H1 (cell line): ENCODE data around the gene RABEPK.
"Not testable (repeated sequence)": the region's sequence is repeated elsewhere in the genome, so short reads cannot be mapped to it uniquely, and the experiment has no call there.

Experiments used
- BCL11A ChIP-seq, 2 experiments: IDR thresholded peaks; one replicate each; pipeline ENCODE4 v1.6.1; 2011; ENCODE audit warnings: low read depth in 2 of 2, low read length in 2 of 2, mild to moderate bottlenecking in 2 of 2
- CTCF ChIP-seq, 3 experiments: IDR thresholded peaks; 1 replicate in 2 of 3; 2 replicates in 1 of 3; pipeline versions ENCODE4 v1.5.1 to v1.6.1; 2011; ENCODE audit warnings: low read length in 3 of 3, mild to moderate bottlenecking in 3 of 3, inconsistent platforms in 2 of 3, low read depth in 1 of 3, moderate library complexity in 1 of 3; ENCODE audit not compliant: insufficient read depth in 1 of 3; ENCODE audit errors: control extremely low read depth in 1 of 3
- EGR1 ChIP-seq: IDR thresholded peaks from 2 replicates; pipeline ENCODE4 v1.6.1; 2011; ENCODE audit warnings: low read depth, low read length, borderline replicate concordance
- EP300 ChIP-seq, 2 experiments: IDR thresholded peaks; 1 replicate in 1 of 2; 2 replicates in 1 of 2; pipeline ENCODE4 v1.6.1; 2011 to 2012; ENCODE audit warnings: low read depth in 2 of 2, low read length in 2 of 2, mild to moderate bottlenecking in 2 of 2, borderline replicate concordance in 1 of 2, inconsistent platforms in 1 of 2, moderate library complexity in 1 of 2
- EZH2 ChIP-seq: fragments of 200-600 bp; sonication (generic); IDR thresholded peaks from 2 replicates; pipeline ENCODE4 v1.7.1; 2012; ENCODE audit warnings: low read depth, mild to moderate bottlenecking, moderate library complexity, low read length, inconsistent platforms; ENCODE audit not compliant: severe bottlenecking
- POLR2A ChIP-seq, 2 experiments: IDR thresholded peaks; 1 replicate in 1 of 2; 2 replicates in 1 of 2; pipeline ENCODE4 v1.6.1; 2011; ENCODE audit warnings: low read depth in 2 of 2, low read length in 2 of 2, mild to moderate bottlenecking in 2 of 2; ENCODE audit errors: control extremely low read depth in 1 of 2
- POLR2AphosphoS5 ChIP-seq: IDR thresholded peaks from 2 replicates; pipeline ENCODE4 v1.6.1; 2011; ENCODE audit warnings: low read depth, low read length
- RAD21 ChIP-seq, 2 experiments: IDR thresholded peaks in 1 of 2; conservative IDR thresholded peaks in 1 of 2; 2 replicates each; pipeline ENCODE4 v1.6.1; 2011; ENCODE audit warnings: low read depth in 2 of 2, low read length in 2 of 2, improper control_type of control experiment in 1 of 2, inconsistent platforms in 1 of 2, mild to moderate bottlenecking in 1 of 2, moderate library complexity in 1 of 2
- SIX5 ChIP-seq: IDR thresholded peaks from 2 replicates; pipeline ENCODE4 v1.6.1; 2011; ENCODE audit warnings: mild to moderate bottlenecking, low read depth, low read length
- SRF ChIP-seq: IDR thresholded peaks from 2 replicates; pipeline ENCODE4 v1.6.1; 2011; ENCODE audit warnings: mild to moderate bottlenecking, low read depth, low read length, moderate library complexity
- TAF1 ChIP-seq: IDR thresholded peaks from 2 replicates; pipeline ENCODE4 v1.6.1; 2011; ENCODE audit warnings: mild to moderate bottlenecking, low read depth, low read length
- TEAD4 ChIP-seq: IDR thresholded peaks from 2 replicates; pipeline ENCODE4 v1.6.1; 2012; ENCODE audit warnings: low read depth, low read length, inconsistent platforms, mixed read lengths
- YY1 ChIP-seq: IDR thresholded peaks from 2 replicates; pipeline ENCODE4 v1.6.1; 2011; ENCODE audit warnings: low read depth, mild to moderate bottlenecking, low read length
- TF ChIP-seq, protein P1 (sequence below): IDR thresholded peaks from 2 replicates; pipeline ENCODE4 v1.6.1; 2012; ENCODE audit warnings: inconsistent platforms

DNA sequence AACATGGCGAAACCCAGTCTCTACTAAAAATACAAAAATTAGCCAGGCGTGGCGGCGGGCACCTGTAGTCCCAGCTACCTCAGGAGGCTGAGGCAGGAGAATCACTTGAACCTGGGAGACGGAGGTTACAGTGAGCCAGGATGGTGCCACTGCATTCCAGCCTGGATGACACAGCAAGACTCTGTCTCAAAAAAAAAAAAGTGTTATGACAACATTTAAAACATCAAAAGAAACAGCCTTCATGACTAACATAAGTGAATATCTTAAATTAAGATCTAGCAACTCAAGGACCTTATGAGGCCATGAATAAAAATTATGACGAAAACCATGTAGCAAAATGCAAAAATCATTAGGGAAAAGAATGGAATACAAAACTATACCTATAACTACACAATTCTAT, 37.5 kb upstream of the RABEPK start:
- TF ChIP-seq, protein P1, sequence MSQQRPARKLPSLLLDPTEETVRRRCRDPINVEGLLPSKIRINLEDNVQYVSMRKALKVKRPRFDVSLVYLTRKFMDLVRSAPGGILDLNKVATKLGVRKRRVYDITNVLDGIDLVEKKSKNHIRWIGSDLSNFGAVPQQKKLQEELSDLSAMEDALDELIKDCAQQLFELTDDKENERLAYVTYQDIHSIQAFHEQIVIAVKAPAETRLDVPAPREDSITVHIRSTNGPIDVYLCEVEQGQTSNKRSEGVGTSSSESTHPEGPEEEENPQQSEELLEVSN, result not testable (repeated sequence)
- not testable (repeated sequence) for TF ChIP-seq TEAD4; POLR2A (IDR thresholded peaks at IDR 0.05; ENCODE audit: control extremely low read depth in 1 of 2, low read depth in 2 of 2, low read length in 2 of 2); EGR1; CTCF (IDR thresholded peaks at IDR 0.05; ENCODE audit: control extremely low read depth in 1 of 3, insufficient read depth in 1 of 3, low read depth in 1 of 3, low read length in 3 of 3); SIX5; SRF; EZH2; POLR2AphosphoS5; BCL11A (IDR thresholded peaks at IDR 0.05; ENCODE audit: low read depth in 2 of 2, low read length in 2 of 2); EP300 (IDR thresholded peaks at IDR 0.05; ENCODE audit: borderline replicate concordance in 1 of 2, low read depth in 2 of 2, low read length in 2 of 2); RAD21 (IDR thresholded peaks at IDR 0.05 in 1 of 2, conservative IDR thresholded peaks at IDR 0.05 in 1 of 2; ENCODE audit: low read depth in 2 of 2, low read length in 2 of 2); YY1; TAF1
